Measurements from ENCODE around the gene SEMA3C. TPM values are rescaled to one million over a fixed set of nuclear protein-coding genes. Genes with fewer than 3 reads are reported as not detected.

Gene SEMA3C
- total RNA-seq, 1 experiment from 2014 or later = 33.7 TPM

DNA sequence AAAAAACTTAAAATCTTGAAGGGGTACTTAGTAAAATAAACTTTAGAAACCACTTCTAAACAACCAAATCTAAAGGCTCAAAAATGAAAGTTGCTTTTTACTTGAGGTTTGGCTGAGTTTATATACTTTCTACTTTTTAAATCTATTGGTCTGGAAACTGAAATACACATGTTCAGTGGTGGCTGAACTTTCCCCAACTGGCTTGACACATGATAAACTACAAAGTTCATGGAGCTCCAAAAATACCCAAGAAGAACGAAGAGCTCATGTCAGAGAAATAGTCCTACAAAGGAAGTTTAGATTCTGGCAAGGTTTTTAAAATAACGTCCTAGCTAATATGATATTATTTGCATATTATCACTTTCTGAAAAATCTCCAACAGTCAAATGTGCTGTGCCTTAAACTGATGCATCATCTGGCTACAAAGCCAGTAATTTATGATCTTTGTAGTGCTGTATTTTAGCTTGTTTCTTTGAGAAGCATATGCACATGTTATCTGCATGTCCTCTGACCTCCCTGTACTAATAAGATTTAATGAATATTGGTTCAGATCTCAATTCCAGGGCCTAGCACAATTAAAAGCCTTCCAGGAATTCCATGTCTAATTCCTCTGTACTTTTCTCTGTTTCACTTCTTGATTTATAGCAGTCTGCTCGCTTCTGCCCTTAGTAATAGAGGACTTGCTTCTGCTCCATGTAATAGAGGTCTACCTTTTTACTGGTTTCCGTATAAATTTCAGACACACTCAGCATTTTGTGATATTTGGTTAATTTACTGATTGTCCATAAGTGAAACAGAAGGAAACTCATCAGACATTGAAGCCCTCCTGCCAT is 28.2 kb downstream of the SEMA3C start:
- no peak for DNase-seq (ENCODE audit: low read depth)

DNA sequence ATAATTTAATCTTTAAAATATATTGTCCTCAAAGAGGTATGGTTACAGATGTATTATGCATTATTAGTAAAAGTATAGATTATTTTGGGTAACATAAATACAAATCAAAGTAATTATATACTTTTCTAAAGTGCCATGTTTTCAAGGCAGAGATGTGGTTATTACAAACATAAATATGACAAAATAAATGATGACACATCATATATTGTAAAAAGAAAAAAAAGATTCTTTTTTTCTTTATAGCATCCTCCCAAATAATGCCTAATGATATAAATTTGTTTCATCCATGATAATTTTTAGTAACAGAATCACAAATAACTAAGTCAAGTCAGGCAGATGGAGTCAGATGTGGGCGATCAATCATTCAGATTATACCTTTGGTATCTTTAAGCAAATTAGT is 29.3 kb downstream of the SEMA3C start:
- DNase-seq (ENCODE audit: low read depth) = no peak

DNA sequence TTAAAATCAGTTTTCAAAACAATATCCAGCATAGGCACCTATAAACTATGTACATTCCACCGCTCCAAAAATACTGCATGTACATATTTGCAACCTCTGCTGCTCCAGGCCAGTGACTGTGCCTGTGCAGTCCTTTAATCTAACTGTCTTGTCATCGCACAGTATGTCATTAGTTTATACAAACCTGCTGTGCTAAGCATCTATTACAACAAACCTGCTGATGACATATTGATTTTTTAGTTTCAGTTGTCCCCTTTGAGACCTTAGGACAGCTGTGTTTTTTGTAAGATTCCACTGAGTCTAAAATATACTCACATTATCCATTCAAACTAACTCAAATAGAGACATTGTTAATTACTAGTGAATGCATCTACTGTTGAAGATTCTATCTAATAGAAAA is 33.1 kb downstream of the SEMA3C start:
- no peak for DNase-seq (ENCODE audit: low read depth)

DNA sequence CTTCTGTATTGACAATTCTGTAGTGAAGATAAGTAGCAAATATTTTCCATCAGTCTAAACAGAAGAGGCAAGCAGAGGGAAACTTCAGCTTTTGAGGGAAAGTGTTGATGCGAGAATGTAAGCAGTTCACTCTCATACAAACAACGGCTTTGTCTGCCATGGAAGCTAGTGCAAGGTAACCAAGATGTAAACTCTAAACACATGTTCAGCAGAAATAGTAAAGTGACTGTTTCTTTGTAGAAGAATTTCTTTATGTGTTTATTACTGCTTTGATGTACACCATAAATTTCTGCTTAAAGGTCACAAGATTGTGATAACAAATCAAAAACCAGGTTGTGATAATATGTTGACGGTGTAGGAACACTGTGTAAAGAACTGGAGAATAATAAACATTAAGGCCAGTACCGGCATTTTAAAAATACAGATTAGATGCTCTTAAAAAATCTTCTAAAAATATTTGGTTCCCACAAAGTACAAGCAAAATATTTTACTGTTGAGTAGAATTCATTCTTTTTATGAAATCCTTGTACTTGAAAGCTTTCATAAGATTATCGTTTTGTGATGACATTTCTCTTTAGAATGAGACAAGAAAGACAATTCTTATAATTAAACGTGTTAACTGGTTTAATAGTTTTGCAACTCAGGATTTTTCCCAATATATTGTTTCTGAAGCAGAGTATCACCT is 34.2 kb downstream of the SEMA3C start:
- DNase-seq (ENCODE audit: low read depth) = no peak

DNA sequence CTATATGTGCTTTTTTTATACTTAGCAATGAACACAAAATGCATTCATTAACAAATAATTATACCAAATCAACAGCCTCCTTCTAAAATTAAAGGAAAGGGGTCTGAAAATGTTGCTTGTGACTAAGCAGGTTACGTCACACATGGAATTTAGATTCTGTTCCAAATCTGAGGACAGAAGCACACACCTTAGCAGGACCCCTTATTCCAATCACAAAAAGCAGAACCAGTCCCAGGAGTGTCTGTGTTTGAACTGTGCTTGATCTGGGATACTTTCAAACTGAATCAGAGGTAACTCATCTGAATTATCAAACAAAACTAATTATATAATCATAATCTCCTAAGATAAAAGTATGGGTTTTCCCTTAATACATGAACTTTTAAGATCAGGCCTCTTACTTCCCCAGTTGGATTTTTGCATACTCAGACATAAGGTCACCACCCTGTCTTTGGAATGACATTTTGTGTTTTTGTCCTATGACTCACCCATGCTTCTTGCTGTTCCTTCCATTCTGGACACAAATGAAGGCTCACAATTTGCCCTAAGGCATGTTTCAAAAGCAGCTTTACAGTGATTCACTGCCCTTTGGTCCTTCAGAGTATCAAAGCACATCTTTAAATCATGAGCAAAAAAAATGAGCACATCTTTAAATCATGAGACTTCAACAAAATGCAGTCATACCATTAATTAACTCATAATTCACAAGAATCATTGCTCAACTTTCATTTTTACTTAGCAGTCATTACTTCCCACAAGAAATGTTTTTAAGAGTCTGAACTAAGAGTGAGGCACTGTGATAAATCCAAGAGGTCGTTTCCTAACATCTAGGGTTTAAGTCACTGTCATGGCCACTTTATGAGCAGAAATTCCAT is 35.5 kb downstream of the SEMA3C start:
- peak; percentile 95 for DNase-seq (ENCODE audit: low read depth)

DNA sequence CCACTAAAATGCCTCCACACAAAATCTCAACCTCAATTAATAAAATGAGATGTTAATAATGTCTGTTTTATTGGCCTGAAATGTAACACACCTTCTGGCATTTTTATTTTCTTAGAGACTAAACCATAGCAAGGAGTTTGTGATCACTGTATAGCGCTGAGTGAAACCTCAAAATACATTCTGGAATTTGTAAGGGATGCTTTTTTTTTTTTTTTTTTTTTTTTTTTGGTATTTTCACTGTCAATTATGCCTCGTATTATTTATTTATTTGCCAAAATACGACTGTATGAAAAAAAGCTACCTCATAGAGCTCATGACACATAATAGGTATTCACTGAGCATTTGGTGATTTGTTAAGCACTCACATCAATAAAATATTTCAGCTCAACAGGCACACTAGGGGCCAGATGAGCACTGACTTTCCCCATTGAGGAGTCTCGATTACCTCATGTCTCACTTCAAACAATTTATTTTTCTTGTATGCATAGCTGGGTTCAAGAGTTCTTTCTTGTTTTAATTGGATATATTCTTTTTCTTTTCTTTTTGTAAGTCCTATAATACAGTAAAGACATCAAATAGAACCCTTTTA is 36.5 kb downstream of the SEMA3C start:
- no peak for DNase-seq (ENCODE audit: low read depth)

DNA sequence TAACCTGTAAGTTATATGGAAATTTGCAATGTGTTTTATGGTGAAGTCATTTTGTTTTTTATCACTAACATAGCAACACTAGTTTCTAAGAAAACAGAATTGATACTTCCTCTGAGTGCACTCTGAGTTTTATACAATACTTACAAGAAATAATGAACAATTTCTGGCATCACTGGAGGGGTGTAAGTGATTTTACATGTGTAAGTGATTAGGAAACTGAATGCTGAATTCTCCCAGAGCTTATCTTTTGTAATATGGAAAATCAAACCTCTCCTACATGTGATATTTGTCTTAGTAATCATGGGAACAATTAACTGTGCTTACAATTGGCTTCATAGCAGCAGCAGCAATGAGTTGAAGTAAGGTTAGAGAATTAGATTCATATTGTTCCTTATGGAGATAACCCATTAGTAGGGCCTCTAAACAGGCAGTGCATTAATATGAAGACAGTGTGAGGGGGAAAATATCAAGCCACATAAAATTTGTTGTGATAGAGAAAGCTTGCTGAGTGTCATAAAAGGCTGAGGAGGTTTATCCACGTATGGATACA is 37.4 kb downstream of the SEMA3C start:
- DNase-seq (ENCODE audit: low read depth) = no peak

DNA sequence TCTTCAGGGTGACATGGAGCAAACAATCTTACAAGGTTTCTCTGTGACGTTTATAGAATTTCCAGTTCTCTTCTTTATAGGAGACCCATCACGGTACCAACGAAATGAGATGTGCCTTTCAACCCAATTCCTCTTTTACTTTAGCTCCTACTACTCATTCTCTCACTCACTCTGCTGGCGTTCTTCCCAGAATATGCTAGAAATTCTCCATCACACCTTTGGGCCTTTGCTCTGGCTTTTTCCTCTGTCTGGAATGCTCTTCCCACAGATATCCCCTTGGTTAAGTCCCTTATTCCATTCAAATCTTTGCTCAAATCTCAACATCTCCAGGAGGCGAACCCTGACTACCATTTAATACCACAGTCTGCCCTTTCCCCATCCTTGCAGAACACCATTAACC is 39.0 kb downstream of the SEMA3C start:
- no peak for DNase-seq (ENCODE audit: low read depth)

DNA sequence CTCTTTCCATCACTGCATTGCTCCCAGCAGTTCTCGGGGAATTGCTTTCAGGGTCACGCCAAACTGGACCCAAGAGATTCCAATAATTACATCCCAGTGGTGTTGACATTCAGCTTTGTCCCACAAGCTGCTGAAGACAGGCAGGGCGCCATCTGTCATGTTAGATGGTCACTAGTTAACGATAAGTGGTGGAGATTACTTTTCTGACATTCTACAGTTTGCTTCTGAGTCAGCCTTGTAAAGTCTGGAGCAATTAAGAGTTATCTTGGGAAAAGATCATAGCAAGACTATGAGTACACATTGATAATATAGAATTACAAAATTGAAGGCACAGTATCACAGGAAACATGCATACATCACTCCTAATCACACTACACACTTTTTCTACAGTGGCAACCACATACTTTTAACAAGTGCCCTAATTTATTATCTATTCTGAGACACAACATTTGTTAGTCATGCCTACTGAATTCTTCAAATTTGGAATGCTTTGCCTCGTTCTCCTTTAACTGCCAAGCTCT is 41.9 kb downstream of the SEMA3C start:
- peak; percentile 16 for DNase-seq (ENCODE audit: low read depth)

DNA sequence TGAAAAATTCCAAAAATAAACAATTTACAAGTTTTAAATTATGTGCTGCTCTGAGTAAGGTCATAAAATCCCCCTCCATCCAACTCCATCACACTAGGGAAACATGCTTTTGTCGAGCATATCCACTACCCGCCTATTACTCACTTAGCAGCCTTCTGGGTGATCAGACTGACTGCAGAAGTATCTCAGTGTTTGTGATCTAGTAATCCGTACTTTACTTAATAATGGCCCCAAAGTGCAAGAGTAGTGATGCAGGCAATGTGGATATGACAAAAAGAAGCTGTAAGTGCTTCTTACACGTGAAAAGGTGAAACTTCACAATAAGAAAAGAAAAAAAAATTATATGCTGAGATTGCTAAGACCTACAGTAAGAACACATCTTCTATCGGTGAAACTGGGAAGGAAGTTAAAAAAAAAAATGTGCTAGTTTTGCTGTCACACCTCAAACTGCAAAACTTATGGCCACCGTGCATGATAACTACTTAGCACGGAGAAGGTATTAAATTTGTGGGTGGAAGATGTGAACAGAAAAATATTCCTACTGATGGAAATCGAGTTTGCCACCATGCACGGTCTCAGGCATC is 43.2 kb downstream of the SEMA3C start:
- no peak for DNase-seq (ENCODE audit: low read depth)

DNA sequence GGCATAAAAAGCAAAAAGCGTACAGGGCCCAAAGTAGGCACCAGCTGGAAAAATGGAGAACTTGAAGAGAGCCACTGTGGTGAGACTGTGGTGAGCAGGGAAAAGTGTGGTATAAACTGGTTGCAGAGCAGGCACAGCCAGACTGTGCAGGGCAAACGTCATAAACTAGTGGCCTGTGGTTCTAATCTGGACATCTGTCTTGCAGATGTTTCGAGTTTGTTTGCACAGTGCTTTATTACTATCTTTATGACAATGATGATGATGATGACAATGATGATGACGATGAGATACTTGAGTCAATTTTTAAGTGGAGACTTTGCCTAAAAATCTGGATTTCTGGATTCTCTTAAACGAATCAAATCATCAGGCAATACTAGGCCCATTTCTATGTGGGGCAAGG is 45.7 kb downstream of the SEMA3C start:
- DNase-seq (ENCODE audit: low read depth) = no peak

DNA sequence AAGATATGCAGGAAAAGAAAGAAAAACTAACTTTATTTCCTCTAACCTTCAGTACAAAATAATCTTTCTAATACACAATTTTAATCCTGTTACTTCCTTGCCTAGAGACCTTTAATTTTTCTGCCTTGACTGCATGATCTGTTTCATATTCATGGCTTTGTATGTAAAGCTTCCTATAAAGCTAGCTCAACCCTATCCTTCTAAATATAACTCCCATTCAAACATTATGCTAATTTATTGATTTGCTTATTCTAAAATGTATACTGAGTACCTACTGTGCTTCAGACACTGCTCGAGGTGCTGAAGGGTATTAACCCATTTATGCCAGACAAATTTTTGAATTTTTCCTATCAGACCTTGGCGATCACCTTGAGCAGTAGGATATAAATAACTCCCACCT is 47.6 kb downstream of the SEMA3C start:
- no peak for DNase-seq (ENCODE audit: low read depth)

DNA sequence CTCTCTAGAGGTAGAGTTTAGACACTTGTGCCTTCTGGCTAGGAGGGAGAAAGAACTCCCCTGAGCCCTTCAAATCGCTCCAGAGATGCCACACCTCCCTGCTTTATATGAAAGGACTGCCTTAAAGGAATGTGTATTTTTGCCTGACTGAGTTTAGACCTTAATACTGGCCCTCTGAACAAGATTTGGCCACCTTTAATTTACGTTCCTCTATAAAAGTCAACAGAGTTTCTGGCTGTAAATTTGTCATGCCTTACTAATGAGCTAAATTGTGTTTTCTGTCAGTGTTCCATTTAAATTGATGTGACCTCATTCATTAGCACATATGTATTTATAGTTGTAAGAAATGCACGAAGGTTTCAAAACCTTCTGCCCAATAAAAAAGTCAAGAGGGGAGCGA is 48.0 kb downstream of the SEMA3C start:
- DNase-seq (ENCODE audit: low read depth) = no peak

DNA sequence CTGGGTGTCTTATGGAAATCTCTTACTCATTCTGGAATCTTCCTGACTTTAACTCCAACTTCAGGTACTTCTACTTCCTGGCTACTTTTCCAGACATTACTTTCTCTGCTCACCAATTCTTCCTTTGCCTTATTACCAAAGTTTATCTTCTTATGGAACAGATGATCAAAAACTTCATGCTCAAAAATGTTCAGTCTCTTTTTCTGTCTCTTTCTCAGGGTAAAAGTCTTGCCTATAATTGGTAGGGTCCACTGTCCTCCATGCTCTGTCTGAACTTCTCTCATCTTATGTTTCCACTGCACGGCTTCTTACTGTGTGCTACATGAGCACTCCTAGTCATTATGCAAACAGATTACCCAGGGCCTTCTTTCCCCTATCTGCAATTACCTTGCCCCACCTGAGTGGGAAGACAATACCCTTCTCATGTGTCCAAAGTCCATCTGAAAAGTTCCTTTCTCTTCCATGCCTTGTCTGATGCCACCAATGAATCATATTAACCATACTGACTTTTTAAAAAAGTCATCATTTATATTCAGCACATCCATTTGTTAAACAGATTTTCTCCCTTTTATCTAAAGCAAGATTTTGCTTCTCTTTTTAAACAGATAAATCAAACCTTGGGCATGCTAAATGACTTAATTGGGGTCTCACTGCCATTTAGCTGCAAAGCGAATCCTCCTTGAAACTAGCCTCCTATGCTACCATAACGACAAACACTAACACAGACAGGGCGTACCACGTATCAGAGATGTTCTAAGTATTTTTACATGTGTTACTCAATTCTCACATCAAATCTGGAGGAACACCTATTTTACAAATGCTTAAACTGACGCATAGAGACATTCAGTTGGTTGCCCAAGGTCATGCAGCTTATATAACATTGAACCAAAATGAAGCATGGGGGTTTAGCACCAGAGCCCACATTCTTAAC is 48.8 kb downstream of the SEMA3C start:
- DNase-seq (ENCODE audit: low read depth) = no peak

DNA sequence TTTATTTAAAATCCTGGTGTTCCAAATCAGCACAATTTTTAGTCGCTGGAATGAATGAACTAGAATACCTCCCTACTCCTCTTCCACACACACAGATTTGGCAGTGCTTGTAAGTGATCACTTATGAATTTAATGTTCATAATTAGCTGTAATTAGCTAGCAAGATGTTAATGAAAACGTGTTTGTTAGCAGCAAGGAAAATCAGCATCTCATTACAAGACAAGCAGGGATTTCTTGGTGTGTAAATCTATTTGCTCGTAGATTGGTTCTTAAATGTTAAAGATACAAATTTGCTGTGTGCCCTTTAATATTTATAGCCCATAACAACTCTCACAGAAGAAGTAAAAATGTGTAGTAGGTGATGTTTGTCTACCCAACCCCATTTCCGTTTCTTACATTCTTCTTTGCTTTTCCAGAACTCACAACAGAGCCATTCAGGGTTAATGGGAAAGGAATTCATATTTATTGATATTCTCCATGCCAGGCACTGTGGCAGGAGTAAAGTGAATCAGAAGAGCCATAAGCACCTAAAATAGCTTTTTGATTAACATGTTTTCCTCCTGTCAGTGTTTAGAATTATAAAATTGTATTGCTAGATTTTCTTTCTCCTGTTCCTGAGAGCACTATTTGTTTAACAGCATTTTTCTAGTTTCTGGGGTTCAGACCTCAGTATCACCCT is 49.6 kb downstream of the SEMA3C start:
- DNase-seq (ENCODE audit: low read depth) = no peak

DNA sequence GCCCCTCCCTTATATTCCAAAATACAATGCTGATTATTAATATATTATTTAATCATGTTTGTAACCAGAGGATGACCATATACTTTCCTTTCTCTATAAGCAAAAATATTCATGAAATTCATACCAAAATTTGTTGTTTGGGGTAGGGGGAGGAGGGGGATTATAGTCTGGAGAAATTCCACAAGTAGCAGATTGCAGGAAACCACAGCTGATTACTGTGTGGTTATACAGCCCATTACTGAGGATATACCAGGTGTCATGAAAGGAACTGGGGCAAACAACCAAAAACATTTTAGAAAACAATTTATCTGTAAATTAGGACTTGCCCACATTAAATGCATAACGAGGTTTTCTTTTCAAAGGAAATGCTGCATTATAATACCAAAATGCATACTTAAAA is 50.3 kb downstream of the SEMA3C start:
- no peak for DNase-seq (ENCODE audit: low read depth)

DNA sequence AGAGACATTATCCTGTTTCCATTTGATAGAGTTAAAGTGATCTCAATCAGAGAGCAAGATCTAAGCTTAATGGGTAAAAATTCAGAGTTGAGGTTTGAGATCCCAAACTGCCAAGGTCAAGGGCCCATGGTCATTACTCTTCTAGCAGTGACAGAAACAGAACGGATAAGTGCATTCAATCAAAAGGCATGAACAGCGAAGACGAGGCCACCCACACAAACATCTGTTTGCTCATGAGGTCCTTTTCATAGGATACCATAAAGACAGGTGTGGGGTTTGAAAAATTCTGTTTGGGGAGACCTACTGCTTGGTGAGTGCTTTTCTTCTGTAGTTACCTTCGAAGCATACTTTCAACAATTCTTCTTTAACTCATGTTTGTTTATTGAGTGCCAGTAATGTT is 58.3 kb downstream of the SEMA3C start:
- DNase-seq (ENCODE audit: low read depth) = no peak

DNA sequence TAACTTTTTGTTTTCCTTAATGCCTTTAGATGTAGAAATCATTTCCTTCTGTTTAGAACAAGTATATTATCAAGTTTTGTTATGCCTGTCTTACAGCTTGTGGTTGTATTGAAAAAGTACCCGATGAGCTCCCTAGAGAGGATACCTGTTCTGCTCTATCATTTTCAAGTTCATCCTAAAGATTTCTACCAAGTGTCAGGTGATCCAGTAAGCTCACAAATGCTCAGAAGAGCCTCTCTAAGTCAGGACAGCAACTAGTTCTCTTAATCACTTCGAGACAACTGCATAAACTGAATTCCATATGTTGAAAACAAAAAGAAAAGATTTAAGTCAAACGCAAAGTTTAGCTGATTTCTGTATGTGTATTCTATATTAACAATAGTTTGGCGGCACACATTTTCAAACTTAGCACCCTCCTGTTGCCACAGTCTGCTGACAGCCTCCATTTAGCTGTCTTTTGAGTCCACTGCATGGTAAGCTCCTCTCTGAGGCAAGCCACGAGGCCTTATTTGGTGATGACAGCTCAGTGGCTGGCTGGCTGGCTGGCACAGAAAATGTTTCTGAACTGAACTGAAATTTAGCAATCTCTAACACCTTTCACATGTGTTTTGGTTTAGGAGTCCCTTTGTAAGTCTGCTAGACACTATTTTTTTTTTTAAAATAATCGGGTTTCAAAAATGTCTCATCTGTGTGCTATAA is 59.4 kb downstream of the SEMA3C start:
- no peak for DNase-seq (ENCODE audit: low read depth)

All from HT1080 (cell line).